Activated naive CD4-positive, alpha-beta T cell (primary cell): ENCODE measurements around the gene ZPBP2.
"Not testable (repeated sequence)": the region's sequence is repeated elsewhere in the genome, so short reads cannot be mapped to it uniquely, and the experiment has no call there.

ENCODE experiments used
- DNase-seq, 4 experiments: peaks; one replicate each; lab custom pipeline; 2025; lab: John Stamatoyannopoulos, UW

Gene ZPBP2, protein sequence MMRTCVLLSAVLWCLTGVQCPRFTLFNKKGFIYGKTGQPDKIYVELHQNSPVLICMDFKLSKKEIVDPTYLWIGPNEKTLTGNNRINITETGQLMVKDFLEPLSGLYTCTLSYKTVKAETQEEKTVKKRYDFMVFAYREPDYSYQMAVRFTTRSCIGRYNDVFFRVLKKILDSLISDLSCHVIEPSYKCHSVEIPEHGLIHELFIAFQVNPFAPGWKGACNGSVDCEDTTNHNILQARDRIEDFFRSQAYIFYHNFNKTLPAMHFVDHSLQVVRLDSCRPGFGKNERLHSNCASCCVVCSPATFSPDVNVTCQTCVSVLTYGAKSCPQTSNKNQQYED

DNA sequence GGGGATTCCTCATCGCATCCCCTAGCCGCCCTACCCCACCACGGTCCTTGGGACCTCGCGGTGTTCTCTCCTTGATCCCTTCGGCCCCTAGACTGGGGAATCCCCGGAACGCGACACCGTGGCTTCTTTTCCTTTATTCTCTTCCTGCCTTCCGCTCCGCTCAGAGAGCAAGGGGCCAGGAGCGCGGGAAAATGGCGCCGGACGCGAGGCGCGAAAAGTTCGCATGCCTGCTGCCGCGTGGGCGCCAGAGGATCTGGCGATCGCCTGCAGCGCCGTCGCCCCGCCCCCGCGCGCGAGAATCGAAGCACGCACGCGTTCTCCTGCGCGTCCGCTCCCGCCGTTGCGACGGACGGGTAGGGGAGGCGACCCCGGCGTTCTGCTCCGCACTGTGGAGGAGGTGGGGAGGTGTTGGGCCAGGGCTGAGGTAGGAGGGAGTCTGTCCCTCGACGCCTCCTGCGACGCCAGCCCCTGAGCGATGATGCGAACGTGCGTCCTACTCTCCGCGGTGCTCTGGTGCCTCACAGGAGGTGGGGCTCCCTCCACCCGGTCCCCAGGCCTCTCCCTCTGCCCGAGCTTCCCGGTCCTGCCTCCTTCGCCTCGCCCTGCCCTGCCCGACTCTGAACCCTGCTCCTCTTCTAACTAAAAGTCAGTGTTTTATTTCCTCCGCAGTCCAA lies at the start of gene ZPBP2:
Gene ZPBP2, plus strand, starts transcription at position 323 of the 674 bp plus-strand sequence. Its CDS starts 153 bp downstream, at position 476.
- DNase-seq: peak in 2 of 4 experiments; percentile 26 to 30

DNA sequence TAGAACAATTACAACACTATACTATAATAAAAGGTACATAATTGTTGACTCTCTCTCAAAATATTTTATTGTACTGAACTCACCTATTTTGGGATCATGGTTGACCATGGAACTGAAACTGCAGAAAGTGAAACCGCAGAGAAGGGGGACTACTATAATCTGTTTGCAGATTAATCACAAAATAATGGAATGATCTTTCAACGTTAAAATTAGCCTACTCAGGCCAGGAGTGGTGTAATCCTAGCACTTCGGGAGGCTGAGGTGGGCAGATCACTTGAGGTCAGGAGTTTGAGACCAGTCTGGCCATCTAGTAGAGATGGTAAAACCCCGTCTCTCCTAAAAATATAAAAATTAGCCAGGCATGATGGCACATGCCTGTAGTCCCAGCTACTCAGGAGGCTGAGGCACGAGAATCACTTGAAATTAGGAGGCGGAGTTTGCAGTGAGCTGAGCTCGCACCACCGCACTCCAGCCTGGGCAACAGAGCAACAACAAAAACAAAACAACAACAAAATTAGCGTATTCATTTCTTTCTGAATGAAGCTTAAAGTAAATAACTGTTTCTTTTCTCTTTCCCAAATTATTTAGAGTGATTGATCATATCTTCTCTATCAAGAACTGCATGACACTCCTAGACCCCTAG lies 49.5 kb upstream of the ZPBP2 start:
- no peak for DNase-seq

DNA sequence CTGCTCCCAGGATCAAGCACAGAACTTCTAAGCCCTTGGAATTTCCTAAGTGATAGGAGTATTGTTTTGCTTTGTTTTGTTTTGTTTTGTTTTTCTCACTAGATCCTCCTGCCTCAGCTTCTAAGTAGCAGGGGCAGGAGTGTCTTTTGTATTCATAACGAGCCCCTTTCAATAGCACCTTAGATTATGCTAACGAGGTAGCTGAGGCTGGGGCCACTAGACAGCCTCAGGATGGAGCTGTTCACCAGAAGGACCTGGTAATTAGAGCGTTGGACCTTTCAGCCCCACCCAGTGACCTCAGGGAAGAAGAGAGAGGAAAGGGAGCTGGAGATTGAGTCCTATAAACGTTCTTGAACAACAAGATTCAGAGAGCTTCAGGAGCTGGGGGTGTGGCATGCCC lies 47.5 kb upstream of the ZPBP2 start:
- no peak for DNase-seq

DNA sequence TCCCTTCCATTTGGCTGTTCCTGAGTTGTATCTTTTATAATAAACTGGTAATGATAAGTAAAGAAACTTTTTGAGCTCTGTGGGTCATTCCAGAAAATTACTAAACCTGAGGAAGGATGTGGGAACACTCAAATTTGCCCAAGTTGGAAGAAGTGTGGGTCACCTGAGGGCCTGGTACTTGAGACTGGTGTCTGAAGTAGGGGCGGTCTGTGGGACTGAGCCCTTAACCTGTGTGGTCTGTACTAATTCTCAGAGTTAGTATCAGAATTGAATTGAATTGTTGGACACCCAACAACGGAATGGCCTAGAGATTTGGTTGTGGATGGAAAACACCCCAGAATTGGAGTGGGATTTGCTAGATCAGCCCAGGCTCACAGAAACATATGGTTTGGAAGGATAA lies 47.0 kb upstream of the ZPBP2 start:
- no peak for DNase-seq

DNA sequence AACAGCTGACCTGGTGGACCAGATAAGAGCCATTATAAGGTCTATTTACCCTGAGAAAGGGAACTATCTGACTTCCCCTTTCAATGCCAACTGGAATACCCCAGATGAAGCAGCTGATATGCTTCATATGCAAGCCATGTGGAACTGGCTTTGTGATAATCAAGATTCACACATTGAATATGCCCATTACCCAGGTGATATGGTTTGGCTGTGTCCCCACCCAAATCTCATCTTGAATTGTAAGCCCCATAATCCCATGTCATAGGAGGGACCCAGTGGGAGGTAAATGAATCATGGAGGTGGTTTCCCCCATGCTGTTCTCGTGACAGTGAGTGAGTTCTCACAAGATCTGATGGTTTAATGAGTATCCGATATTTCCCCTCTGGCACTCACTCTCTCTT lies 46.0 kb upstream of the ZPBP2 start:
- DNase-seq: no peak

DNA sequence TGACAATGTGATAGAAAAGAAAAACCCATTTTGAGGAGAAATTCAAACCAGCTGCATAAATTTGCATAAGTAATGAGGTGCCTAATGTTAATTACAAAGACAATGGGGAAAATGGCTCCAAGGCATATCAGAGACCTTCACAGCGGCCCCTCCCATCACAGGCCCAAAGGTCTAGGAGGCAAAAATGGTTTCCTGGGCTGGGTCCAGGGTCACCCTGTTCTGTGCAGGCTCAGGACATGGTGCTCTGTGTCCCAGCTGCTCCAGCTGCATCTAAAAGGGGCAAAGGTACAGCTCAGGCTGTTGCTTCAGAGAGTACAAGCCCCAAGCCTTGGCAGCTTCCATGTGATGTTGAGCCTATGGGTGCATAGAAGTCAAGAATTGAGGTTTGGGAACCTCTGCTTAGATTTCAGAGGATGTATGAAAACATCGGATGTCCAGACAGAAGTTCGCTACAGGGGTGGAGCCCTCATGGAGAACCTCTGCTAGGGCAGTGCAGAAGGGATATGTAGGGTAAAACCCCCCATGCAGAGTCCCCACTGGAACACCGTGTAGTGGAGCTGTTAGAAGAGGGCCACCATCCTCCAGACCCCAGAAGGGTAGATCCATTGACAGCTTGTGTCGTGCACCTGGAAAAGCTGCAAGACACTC lies 44.5 kb upstream of the ZPBP2 start:
- no peak for DNase-seq

DNA sequence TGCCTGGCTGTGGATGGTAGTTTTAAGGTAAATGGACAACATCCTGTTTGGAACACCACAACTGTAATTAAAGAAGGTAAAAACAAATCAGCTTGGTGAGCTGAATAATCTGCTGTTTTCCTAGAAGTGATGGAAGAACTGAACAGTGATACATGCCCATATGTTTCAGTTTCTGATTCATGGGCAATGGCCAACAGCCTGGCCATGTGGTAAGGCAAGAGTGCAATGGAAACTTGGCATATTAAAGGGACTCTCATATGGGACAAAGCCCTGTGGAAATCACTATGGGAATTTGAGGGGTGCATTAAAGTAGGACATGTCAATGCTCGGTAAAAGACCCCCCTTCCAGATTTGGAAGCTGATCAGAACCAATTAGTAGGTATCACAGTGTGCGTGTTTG lies 41.7 kb upstream of the ZPBP2 start:
- DNase-seq: no peak

DNA sequence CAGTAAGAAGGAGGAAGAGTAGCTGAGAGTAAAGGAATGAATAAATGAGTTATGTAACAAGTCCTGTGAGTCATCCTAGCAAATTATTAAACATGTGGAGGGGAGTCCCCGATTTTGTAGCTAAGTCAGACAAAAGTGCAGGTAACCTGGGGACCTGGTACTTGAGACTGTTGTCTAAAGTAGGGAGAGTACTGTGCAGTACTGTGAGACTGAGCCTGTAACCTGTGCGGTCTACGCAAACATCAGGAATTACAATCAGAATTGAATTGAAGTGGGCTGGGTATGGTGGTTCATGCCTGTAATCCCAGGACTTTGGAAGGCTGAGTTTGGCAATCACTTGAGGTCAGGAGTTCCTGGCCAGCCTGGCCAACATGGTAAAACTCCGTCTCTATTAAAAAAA lies 39.6 kb upstream of the ZPBP2 start:
- no peak for DNase-seq

DNA sequence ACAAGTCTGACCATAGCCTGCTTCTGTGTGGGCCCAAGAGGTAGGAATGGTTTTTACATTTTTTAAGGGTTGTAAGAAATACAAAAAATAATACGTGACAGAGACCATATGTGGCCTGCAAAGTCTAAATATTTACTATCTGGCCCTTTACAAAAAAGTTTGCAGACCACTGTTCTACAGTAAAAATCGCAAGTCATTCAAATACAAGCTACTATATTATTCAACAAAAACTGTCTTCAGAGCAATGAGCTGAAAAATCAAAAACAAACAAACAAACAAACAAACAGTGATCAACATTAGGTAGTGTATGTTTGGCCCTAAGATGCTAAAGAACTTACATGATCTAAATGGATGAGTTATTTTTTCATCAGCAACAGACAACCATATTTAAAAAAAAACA lies 36.4 kb upstream of the ZPBP2 start:
- DNase-seq: no peak

DNA sequence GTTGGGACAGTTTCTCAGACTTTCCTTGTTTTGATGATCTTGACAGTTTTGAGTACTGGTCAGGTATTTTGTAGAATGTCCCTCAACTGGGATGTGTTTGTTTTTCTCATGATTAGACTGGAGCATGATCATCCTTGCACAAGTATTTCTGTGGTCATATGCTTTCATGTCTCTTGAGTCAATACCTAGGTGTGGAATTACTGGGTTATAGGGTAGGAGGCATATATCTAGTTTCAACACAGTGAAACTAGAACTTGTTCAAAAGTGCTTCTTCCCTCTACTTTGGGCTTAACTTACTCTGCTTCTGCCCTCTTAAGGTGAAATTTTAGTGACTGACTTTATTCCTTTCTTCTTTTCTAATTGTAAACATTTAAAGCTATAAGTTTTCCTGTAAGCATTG lies 34.0 kb upstream of the ZPBP2 start:
- DNase-seq: no peak

DNA sequence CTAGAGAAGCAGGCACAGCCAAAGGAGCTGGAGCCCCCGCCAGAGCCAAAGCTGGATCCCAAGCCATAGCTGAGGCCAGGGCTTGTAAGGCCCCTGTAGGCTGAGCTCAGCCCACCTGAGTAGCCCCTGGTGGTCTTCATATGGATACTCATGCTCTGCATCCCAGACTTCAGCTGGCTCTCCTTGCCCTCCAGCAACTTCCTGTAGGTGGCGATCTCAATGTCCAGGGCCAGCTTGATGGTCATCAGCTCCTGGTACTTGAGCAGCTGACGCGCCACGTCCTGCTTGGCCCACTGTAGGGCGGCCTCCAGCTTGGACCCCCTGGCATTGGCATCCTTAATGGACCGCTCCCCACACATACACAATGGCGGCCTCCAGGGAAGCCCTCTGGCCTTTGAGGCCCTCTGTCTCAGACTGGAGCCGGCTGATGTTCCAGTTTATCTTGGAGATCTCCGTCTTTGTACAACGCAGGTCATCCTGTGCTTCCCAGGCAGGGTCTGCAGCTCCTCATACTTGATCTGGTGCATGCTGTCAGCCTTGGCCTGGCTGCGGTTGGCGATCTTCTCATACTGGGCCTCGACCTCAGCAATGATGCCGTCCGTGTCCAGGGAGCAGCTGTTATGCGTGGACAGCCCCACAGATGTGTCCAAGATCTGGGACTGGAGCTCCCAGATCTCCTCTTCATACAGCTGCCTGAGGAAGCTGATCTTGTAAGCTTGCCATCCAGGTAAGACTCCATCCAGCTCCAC lies 32.8 kb upstream of the ZPBP2 start:
- no peak for DNase-seq

DNA sequence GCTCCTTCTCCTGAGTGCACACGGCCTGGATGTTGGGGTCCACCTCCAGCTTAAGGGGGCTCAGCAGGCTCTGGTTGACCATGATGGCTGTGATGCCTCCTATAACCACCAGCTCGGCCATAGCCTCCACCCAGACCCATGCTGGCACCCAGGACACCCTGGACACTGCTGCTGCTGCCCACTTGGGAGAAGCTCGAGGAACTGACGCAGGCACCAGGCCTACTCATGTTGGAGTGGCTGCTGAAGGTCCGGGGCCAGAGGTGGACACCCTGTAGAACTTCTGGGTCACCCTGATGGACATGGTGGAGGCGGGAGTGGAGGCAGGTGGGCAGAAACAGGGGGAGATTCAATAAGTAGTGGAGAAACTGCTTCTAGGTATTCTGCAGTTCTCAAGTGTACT lies 31.9 kb upstream of the ZPBP2 start:
- no peak for DNase-seq

DNA sequence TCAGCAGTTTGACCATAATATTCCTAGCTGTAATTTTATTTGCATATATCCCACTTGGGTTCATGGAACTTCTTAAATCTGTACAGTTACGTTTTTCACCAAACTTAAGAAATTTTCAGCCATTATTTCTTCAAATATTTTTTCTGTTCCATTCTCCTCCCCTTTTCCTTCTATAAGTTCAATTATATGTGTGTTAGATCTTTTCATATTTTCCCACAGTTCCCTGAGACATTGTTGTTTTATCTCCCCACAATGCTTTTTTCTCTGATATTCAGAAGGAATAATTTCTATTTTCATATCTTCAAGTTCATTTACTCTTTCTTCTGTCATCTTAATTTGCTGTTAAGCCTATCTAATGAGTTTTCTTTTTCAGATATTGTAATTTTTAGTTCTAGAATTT lies 29.9 kb upstream of the ZPBP2 start:
- no peak for DNase-seq

DNA sequence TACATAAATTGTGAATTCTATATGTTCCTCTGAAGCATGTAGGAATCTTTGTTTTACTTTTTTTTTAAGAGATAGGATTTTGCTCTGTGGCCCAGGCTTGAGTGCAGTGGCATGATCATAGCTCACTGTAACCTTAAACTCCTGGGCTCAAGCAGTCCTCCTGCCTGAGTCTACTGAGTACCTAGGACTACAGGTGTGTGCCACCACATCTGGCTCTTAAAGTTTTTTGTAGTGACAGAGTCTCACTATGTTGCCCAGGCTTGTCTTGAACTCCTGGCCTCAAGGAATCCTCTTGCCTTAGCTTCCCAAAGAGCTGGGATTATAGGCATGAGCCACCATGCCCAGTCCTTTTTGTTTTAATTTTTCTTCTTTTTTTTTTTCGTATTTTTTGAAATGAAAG lies 29.2 kb upstream of the ZPBP2 start:
- DNase-seq: no peak

DNA sequence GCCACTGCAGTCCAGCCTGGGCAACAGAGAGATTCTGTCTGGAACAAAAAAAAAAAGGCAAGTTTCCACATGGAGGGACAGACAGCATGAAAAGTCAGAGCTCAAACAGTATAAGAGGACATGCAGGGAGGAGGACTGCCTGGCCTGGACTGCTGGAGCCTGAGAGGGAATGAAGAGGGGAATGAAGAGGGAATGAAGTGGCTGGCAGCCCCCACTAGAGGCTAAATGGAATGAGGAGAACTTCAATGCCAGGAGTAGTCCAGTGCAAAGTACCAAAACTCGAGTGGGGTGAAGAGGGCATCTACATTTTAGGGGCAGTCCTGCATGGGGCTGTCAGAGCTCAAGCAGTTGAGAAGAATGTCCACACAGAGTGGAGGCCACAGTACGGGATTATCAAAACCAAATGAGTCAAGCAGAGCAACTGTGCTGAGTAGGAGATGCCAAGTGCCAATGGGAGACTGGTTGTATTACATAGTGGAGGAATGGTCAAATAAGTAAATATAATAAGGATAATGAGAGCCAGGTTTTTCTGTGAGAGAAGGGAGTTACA lies 26.8 kb upstream of the ZPBP2 start:
- no peak for DNase-seq

DNA sequence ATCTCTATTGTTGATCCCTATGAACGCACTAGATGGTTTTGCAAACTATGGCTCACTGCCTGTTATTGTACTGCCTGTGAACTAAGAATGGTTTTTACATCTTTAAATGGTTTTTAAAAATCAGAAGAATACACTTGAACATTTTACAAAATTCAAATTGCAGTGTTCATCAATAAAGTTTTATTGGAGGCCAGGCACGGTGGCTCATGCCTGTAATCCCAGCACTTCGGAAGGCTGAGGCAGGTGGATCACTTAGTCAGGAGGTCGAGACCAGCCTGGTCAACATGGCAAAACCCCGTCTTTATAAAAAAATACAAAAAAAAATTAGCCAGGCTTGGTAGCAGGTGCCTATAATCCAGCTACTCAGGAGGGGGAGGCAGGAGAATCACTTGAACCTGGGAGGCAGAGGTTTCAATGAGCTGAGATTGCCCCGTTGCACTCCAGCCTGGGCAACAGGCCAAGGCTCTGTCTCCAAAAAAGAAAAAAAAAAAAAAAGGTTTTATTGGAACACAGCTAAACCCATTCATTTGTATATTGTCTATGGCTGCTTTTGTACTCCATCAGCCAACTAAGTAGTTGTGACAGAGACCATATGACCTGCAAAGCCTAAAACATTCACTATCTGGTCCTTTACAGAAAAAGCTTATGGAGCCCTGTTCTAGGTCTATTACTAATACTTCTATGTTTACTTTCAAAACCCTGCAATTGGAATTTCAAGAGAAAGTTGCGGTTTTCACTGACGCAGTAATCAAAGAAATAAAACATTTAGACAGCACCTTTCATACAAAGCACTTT lies 22.8 kb upstream of the ZPBP2 start:
- no peak for DNase-seq

DNA sequence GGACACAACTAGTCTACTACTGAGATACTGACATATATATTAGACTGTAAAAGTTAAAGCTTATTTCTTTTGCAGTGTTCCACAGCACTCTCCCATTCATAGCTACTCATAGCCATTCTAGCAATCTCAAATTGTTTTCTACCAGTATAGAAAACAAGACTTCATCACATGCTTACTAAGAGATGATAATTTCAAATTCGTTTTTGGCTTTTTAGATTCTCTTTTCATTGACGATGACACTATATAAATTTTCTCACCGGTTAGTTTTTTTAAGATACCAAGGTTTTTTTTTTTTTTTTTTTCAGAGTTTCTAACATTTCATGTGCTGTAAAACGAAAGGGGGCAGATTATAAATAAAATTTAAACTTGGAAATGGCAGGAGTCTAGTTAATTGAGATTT lies 21.8 kb upstream of the ZPBP2 start:
- DNase-seq: no peak

DNA sequence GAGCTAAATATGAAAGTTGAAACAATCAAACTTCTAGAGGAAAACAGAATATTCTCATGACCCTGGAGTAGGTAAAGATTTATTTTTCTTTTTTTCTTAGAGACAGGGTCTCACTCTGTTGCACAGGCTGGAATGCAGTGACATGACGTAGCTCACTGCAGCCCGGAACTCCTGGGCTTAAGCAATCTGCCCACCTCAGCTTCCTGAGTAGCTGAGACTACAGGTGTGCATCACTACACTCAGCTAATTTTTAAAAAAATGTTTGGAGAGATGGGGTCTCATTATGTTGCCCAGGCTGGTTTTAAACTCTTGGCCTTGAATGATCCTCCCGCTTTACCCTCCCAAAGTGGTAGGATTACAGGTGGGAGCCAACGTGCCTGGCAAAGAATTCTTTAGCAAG lies 19.4 kb upstream of the ZPBP2 start:
- no peak for DNase-seq

DNA sequence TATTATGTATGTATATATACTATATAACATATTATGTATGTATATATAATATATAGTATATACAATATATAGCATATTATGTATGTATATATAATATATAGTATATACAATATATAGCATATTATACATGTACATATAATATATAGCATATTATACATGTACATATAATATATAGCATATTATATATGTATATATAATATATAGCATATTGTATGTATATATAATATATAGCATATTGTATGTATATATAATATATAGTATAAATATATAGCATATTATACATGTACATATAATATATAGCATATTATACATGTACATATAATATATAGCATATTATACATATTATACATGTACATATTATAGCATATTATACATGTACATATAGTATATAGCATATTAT lies 17.8 kb upstream of the ZPBP2 start:
- DNase-seq: not testable (repeated sequence)

DNA sequence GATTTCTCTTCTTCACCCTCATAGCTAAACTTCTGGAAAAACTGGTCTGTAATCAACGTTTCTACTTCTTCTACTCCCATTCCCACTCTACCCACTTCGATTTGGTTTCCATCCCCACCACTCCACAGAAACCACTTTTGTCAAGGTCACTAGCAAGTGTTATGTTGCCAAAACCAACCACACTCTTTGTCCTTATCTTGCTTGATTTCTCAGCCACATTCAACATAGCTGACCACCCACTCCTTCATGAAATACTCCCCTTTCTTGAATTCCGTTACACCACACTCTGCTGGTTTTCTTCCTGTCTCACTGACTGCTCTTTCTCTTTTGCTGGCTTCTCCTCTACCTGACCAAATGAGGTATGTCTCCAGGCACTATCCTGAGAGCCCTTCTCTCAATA lies 15.8 kb upstream of the ZPBP2 start:
- DNase-seq: no peak

DNA sequence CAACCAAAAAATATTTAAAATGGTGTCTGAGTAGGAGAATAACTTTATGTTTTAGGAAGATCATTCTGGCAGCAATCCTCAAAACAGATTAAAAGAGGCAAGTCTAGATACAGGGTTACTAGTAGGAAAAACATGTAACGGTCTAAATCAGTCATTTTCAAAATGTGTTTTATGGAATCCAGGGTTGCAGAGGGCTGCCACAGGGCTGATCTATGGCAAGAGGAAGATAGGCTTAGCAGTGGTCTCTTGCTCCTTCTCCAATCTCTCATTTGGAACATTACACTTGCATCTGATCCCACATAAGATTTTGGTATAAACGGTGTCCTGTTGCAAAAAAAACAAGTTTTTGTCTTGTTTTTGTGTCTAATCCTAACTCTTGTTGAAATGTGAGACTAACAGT lies 13.1 kb upstream of the ZPBP2 start:
- DNase-seq: no peak
